Activated B cell treated with CpG ODN at 0.5 μM for 24 hours (primary cell): ENCODE measurements around the gene MALAT1. TPM values are rescaled to one million over a fixed set of nuclear protein-coding genes. Genes with fewer than 3 reads are reported as not detected.
"Not testable (repeated sequence)": the region's sequence is repeated elsewhere in the genome, so short reads cannot be mapped to it uniquely, and the experiment has no call there.

ENCODE experiments used
- ATAC-seq: fragments of 200-7000 bp; cut with Tn5 transposase; one replicate; pipeline ENCODE4 v1.10.0; 2021; ENCODE audit warnings: low read depth, mild to moderate bottlenecking, moderate library complexity
- CTCF ChIA-PET: fragments of 350-600 bp; sonication (Branson Sonifier 250); formaldehyde crosslinking; loops from one replicate; lab custom pipeline; 2021; ENCODE audit warnings: antibody characterized with exemption; lab: Charles Lee
- POLR2A ChIA-PET: fragments of 350-600 bp; sonication (Branson Sonifier 250); formaldehyde crosslinking; loops from one replicate; lab custom pipeline; 2021; ENCODE audit warnings: antibody characterized with exemption; lab: Charles Lee
- DNase-seq: peaks from one replicate; pipeline ENCODE4 v3.0.0; 2022
- H3K27ac Mint-ChIP-seq: one replicate; pipeline ENCODE4 v1.8.0; 2020; ENCODE audit warnings: mixed read lengths
- H3K27me3 Mint-ChIP-seq: one replicate; pipeline ENCODE4 v1.8.0; 2021; ENCODE audit warnings: mixed read lengths
- H3K36me3 Mint-ChIP-seq: one replicate; pipeline ENCODE4 v1.8.0; 2021; ENCODE audit warnings: low read depth, mixed read lengths
- H3K4me1 Mint-ChIP-seq: one replicate; pipeline ENCODE4 v1.8.0; 2021; ENCODE audit warnings: mixed read lengths
- H3K4me3 Mint-ChIP-seq: one replicate; pipeline ENCODE4 v1.8.0; 2020; ENCODE audit warnings: mild to moderate bottlenecking, mixed read lengths
- H3K9me3 Mint-ChIP-seq: one replicate; pipeline ENCODE4 v1.8.0; 2020; ENCODE audit warnings: mixed read lengths
- intact Hi-C: fragments of 100-400 bp; cut with micrococcal nuclease; formaldehyde crosslinking; loops from one replicate; pipeline ENCODE4 v1.15.1; 2024
- total RNA-seq: library from RNA; stranded (reverse); gene quantifications from 2 replicates; pipeline ENCODE4 v1.2.3, GENCODE V29; 2022
- TF ChIP-seq, protein P1 (sequence below): fragments of 200-600 bp; IDR thresholded peaks from one replicate; pipeline ENCODE4 v1.8.0; 2022; ENCODE audit warnings: antibody characterized with exemption, mild to moderate bottlenecking

The MALAT1 gene
- total RNA-seq, 1 donor from 2014 or later, result 18,961 TPM

DNA sequence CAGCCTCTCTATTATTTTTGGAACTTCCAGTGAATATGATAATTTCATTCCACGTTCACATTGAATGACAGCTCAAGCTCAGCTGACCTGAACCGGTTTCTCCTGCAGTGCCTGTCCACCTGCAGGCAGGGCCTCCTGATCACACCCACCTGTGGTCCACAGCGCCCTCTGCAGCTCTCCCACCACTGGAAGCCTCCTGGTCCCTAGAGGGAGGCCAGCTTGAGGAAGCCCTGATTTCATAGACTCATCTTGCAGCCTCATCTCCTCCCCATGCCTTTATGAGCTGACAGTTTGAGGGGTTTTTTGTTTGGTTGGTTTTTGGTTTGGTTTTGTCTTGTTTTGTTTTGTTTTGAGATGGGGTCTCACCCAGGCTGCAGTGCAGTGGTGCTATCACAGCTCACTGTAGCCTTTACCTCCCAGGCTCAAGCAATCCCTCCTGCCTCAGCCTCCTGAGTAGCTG, 29.9 kb upstream of the MALAT1 start:
- H3K27me3 Mint-ChIP-seq, result no peaks in the 10 kb centered on the region
- no peaks in the 10 kb centered on the region for H3K9me3 Mint-ChIP-seq
- TF ChIP-seq, protein P1, sequence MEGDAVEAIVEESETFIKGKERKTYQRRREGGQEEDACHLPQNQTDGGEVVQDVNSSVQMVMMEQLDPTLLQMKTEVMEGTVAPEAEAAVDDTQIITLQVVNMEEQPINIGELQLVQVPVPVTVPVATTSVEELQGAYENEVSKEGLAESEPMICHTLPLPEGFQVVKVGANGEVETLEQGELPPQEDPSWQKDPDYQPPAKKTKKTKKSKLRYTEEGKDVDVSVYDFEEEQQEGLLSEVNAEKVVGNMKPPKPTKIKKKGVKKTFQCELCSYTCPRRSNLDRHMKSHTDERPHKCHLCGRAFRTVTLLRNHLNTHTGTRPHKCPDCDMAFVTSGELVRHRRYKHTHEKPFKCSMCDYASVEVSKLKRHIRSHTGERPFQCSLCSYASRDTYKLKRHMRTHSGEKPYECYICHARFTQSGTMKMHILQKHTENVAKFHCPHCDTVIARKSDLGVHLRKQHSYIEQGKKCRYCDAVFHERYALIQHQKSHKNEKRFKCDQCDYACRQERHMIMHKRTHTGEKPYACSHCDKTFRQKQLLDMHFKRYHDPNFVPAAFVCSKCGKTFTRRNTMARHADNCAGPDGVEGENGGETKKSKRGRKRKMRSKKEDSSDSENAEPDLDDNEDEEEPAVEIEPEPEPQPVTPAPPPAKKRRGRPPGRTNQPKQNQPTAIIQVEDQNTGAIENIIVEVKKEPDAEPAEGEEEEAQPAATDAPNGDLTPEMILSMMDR, result no peak
- H3K4me3 Mint-ChIP-seq, result no peak overlapping the region
- intact Hi-C loops, result loop anchor here (1.0 kb wide), 1 partner anchor 53 kb away; no protein-coding TSS in a partner anchor
- H3K27ac Mint-ChIP-seq, result no peak overlapping the region
- peaks cover 38% of the 10 kb centered on the region for H3K4me1 Mint-ChIP-seq
- CTCF ChIA-PET, result interaction anchor here (1.1 to 1.9 kb wide), 8 partner anchors 28 to 91 kb away, joined by 3 to 15 read pairs (median 4); partner anchors contain the start of gene SLC25A45
- POLR2A ChIA-PET, result interaction anchor here (0.7 to 25.9 kb wide), 7 partner anchors 9 to 87 kb away, joined by 3 to 1949 read pairs (median 5); partner anchors contain the start of genes MALAT1 and NEAT1
- ATAC-seq (no peak), DNase-seq (no peak)
- H3K36me3 Mint-ChIP-seq, result no peaks in the 10 kb centered on the region

DNA sequence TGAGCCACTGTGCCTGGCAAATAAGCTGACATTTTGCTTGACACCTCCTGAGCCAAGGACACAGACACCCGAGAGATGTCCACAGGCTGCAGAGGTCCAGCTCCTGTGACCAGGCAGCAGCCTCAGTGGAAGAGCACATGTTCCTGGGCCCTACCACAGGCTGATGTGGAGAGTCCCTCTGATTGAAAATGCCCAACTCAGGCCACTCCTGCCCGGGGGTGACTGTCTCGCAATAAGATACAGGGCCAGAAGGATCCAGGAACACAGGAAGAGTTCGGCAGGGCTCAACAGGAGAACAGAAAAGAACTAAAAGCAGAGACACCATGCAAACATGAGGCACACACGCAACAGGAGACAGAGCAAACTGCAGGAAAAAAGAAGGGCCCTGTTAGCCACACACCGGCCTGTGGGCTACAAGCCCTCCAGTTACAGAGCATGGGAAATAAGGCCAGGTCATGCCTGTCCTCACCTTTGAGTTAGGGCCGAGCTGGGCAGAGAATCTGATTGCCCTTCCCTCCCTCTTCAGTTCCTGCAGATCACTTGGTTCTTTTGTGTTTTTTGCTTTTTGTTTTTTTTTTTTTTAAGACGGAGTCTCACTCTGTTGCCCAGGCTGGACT, 28.3 kb upstream of the MALAT1 start:
- H3K36me3 Mint-ChIP-seq, result no peaks in the 10 kb centered on the region
- no peaks in the 10 kb centered on the region for H3K27me3 Mint-ChIP-seq
- H3K4me3 Mint-ChIP-seq, result no peak overlapping the region
- no peaks in the 10 kb centered on the region for H3K9me3 Mint-ChIP-seq
- intact Hi-C loops, result no loop called here
- TF ChIP-seq, protein P1, result no peak
- peaks cover 35% of the 10 kb centered on the region for H3K4me1 Mint-ChIP-seq
- POLR2A ChIA-PET, result interaction anchor here (0.7 to 25.9 kb wide), 6 partner anchors 28 to 670 kb away, joined by 3 to 1949 read pairs (median 36); partner anchors contain the start of genes MALAT1 and NEAT1
- H3K27ac Mint-ChIP-seq, result peak overlapping the region; percentile 91
- DNase-seq, result no peak
- ATAC-seq, result no peak
- CTCF ChIA-PET, result interaction anchor here (2.2 kb wide), 1 partner anchor 54 kb away, joined by 7 read pairs; no protein-coding TSS in a partner anchor

DNA sequence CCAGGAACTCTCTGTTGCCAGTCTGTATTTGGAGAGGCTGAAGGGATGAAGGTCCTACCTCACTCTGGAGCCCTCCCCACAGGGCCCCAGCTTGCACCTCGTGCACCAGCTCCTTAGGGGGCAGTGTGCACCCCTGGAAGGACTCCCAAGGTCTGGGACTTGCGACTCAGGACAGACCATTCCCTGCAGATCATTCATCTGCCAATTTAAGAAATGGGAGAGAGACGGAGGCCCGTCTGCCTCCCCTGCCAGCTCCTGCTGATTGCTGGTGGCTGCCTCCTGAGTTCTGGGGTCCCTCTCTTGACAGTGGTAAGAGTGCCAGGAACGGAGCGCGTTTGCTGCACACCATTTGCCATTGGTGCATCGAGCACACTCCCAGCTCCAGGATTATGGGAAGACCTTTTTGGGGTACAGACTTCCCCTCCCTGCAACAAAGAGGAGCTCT, 27.4 kb upstream of the MALAT1 start:
- H3K27ac Mint-ChIP-seq, result peak overlapping the region; percentile 91

DNA sequence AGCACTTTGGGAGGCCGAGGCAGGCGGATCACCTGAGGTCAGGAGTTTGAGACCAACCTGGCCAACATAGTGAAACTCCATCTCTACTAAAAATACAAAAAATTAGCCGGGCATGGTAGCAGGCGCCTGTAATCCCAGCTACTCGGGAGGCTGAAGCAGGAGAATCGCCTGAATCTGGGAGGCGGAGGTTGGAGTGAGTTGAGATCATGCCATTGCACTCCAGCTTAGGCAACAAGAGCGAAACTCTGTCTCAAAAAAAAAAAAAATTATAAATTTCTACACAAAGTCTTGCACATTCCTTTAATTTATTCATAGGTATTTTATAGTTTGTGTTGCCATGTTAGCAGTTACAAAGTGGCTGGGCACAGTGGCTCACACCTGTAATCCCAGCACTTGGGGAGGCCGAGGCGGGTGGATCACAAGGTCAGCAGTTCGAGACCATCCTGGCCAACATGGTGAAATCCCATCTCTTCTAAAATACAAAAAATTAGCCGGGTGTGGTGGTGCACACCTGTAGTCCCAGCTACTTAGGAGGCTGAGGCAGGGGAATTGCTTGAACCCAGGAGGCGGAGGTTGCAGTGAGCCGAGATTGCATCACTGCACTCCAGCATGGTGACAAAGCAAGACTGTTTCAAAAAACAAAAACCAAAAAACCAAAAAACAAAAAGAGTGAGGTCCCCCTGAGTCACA, 26.1 kb upstream of the MALAT1 start:
- peak overlapping the region; percentile 91 for H3K27ac Mint-ChIP-seq

More for the DNA sequence above, 27.4 kb upstream of the MALAT1 start:
- CTCF ChIA-PET, result interaction anchor here (0.8 to 2.2 kb wide), 8 partner anchors 21 to 123 kb away, joined by 3 to 18 read pairs (median 4); partner anchors contain the start of gene MALAT1
- no peak for ATAC-seq
- Mint-ChIP-seq H3K4me3 (peak overlapping the region; percentile 66), H3K4me1 (peaks cover 37% of the 10 kb centered on the region), H3K36me3 (no peaks in the 10 kb centered on the region), H3K27me3 (no peaks in the 10 kb centered on the region), H3K9me3 (no peaks in the 10 kb centered on the region)
- POLR2A ChIA-PET, result interaction anchor here (0.6 to 25.9 kb wide), 21 partner anchors 9 to 349 kb away, joined by 3 to 1949 read pairs (median 7); partner anchors contain the start of genes FAU, FRMD8, MALAT1 and MRPL49
- intact Hi-C loops, result no loop called here
- TF ChIP-seq, protein P1, result no peak
- DNase-seq, result no peak

DNA sequence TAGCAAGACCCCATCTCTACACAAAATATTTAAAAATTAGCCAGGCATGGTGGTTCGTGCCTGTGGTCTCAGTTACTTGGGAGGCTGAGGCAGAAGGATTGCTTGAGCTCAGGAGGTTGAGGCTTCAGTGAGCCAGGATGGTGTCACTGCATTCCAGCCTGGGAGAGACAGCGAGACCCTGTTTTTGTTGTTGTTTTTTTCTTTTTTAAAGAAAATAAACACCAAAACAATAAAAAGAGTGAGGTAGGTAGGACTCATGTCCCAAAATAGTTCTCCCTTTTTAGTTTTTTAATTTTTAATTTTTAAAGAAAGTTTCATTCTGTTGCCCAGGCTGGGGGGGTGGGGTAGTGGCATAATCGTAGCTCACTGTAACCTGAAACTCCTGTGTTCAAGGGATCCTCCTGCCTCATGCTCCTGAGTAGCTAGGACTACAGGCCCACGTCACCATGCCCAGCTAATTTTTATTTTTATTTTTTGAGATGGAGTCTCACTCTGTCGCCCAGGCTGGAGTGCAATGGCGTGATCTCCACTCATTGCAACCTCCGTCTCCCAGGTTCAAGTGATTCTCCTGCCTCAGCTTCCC, 25.5 kb upstream of the MALAT1 start:
- Mint-ChIP-seq H3K4me3 (no peak overlapping the region), H3K4me1 (peaks cover 40% of the 10 kb centered on the region), H3K27me3 (no peaks in the 10 kb centered on the region), H3K27ac (peak overlapping the region; percentile 91), H3K9me3 (no peaks in the 10 kb centered on the region), H3K36me3 (peaks cover 4% of the 10 kb centered on the region)
- DNase-seq (no peak), ATAC-seq (no peak)
- CTCF ChIA-PET, result interaction anchor here (1.7 kb wide), 1 partner anchor 58 kb away, joined by 5 read pairs; no protein-coding TSS in a partner anchor
- POLR2A ChIA-PET, result interaction anchor here (1.0 to 25.9 kb wide), 8 partner anchors 11 to 91 kb away, joined by 3 to 1949 read pairs (median 10); partner anchors contain the start of genes MALAT1, NEAT1 and SLC25A45
- intact Hi-C loops, result loop anchor here (2.0 kb wide), 2 partner anchors 33 to 43 kb away; no protein-coding TSS in a partner anchor
- TF ChIP-seq, protein P1, result no peak

More for the DNA sequence above, 26.1 kb upstream of the MALAT1 start:
- POLR2A ChIA-PET, result interaction anchor here (0.6 to 25.9 kb wide), 15 partner anchors 9 to 211 kb away, joined by 3 to 1949 read pairs (median 7); partner anchors contain the start of genes MALAT1, NEAT1, POLA2 and SLC25A45
- not testable (repeated sequence) for DNase-seq, H3K9me3 Mint-ChIP-seq, H3K36me3 Mint-ChIP-seq, H3K27me3 Mint-ChIP-seq, ATAC-seq
- peaks cover 41% of the 10 kb centered on the region for H3K4me1 Mint-ChIP-seq
- CTCF ChIA-PET, result interaction anchor here (0.8 to 2.2 kb wide), 7 partner anchors 26 to 94 kb away, joined by 3 to 18 read pairs (median 4); partner anchors contain the start of gene MALAT1
- intact Hi-C loops, result loop anchor here (1.0 to 2.0 kb wide), 7 partner anchors 17 to 137 kb away; partner anchors contain the start of gene SLC25A45
- H3K4me3 Mint-ChIP-seq, result peak overlapping the region; percentile 66
